Immature natural killer cell (primary cell): Measurements from ENCODE around the gene PXN. TPM values are rescaled to one million over a fixed set of nuclear protein-coding genes. Genes with fewer than 3 reads are reported as not detected.
"Not testable (repeated sequence)": the region's sequence is repeated elsewhere in the genome, so short reads cannot be mapped to it uniquely, and the experiment has no call there.

Experiments used
- DNase-seq, 3 donors: peaks; one replicate each; pipeline ENCODE4 v3.0.0; 2022; ENCODE audit warnings: mixed read lengths in 1 of 3
- H3K27ac Mint-ChIP-seq, 6 donors: one replicate each; pipeline ENCODE4 v1.8.0; 2020; ENCODE audit warnings: mixed read lengths in 6 of 6, mild to moderate bottlenecking in 5 of 6, inconsistent platforms in 4 of 6, moderate library complexity in 3 of 6
- H3K27me3 Mint-ChIP-seq, 3 donors: one replicate each; pipeline ENCODE4 v1.8.0; 2020 to 2021; ENCODE audit warnings: low read depth in 3 of 3, mild to moderate bottlenecking in 3 of 3, mixed read lengths in 3 of 3, moderate library complexity in 3 of 3, inconsistent platforms in 1 of 3
- H3K36me3 Mint-ChIP-seq, 3 donors: one replicate each; pipeline ENCODE4 v1.8.0; 2020; ENCODE audit warnings: mixed read lengths in 3 of 3, inconsistent platforms in 2 of 3, mild to moderate bottlenecking in 2 of 3
- H3K4me1 Mint-ChIP-seq, 2 donors: one replicate each; pipeline ENCODE4 v1.8.0; 2020; ENCODE audit warnings: inconsistent platforms in 2 of 2, mild to moderate bottlenecking in 2 of 2, mixed read lengths in 2 of 2, moderate library complexity in 1 of 2
- H3K4me3 Mint-ChIP-seq, 5 donors: one replicate each; pipeline ENCODE4 v1.8.0; 2020; ENCODE audit warnings: mild to moderate bottlenecking in 5 of 5, mixed read lengths in 5 of 5, inconsistent platforms in 3 of 5, moderate library complexity in 3 of 5
- H3K9me3 Mint-ChIP-seq, 6 donors: one replicate each; pipeline ENCODE4 v1.8.0; 2020; ENCODE audit warnings: mild to moderate bottlenecking in 6 of 6, mixed read lengths in 6 of 6, inconsistent platforms in 4 of 6, moderate library complexity in 3 of 6
- polyA plus RNA-seq, 3 donors: library from polyadenylated mRNA; unstranded; fragments of 300-500 nt; fragmentation: Illumina TruSeq; gene quantifications; one replicate each; pipeline ENCODE4 v1.2.3, GENCODE V29; 2021

PXN gene
- polyA plus RNA-seq, 3 donors from 2014 or later: 132 to 310 (median 240) TPM

DNA sequence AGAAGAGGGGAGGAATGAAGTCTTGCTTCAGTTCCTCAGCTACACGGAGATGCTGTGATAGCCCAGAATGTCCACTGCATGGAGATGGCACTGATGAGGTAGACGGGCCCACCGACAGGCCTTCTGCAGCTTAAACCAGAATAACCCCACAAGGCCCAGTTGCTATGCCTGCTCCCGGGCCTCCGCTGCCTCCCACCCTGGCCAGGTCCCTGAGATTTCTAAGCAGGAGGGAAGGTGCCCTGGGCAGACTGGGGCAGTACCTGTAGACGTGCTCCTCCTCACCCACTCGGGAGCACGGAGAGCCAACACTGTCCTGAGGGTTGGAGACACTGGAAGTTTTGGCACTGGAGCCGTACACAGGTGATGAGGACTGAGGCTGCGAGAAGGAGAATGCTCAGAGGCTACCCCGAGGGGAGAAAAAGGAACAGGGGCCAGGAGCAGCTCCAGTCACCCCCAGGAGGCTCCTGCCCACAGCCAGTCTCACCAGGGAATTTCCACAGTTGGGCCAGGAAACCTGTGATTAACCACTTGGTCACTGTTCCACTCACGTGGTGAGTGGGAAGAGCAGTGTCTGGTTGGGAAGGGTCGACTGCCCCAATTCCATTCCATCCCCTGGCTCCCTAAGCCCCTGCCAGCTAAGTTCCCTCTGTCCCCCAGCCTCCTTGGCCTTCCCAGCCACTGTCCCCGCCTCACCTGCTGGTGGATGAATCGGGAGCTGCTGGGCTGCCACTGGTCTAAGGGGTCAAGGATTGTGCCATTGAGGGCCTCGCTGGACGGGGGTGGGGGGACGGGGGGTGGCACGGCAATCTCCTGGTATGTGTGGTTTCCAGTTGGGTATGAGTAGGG is 41.8 kb downstream of the PXN start:
- Mint-ChIP-seq H3K27me3 (peaks cover 4 to 17% (median 11%) of the 10 kb centered on the region in 3 donors), H3K9me3 (no peaks in the 10 kb centered on the region), H3K27ac (peak overlapping the region in 4 of 6 donors; percentile 50 to 85 (median 74)), H3K4me1 (peaks cover 52 to 58% of the 10 kb centered on the region in 2 donors), H3K4me3 (peak overlapping the region in 2 of 5 donors; percentile 16 to 18), H3K36me3 (peaks cover 0 to 25% (median 0%) of the 10 kb centered on the region in 3 donors)
- no peak for DNase-seq

GRCh38 chr12:120222288-120222832 is 43.2 kb downstream of the PXN start:
- Mint-ChIP-seq H3K36me3 (peaks cover 0 to 22% (median 0%) of the 10 kb centered on the region in 3 donors), H3K4me3 (no peak overlapping the region), H3K27me3 (peaks cover 2 to 17% (median 6%) of the 10 kb centered on the region in 3 donors), H3K9me3 (no peaks in the 10 kb centered on the region), H3K27ac (peak overlapping the region in 1 of 6 donors; percentile 67), H3K4me1 (peaks cover 38 to 45% of the 10 kb centered on the region in 2 donors)
- DNase-seq: no peak

GRCh38 chr12:120221576-120221900 is 44.0 kb downstream of the PXN start:
- Mint-ChIP-seq H3K4me1 (peaks cover 31 to 37% of the 10 kb centered on the region in 2 donors), H3K4me3 (no peak overlapping the region), H3K27ac (no peak overlapping the region), H3K27me3 (peaks cover 2 to 17% (median 6%) of the 10 kb centered on the region in 3 donors), H3K9me3 (no peaks in the 10 kb centered on the region), H3K36me3 (peaks cover 0 to 22% (median 0%) of the 10 kb centered on the region in 3 donors)
- DNase-seq: no peak

GRCh38 chr12:120220838-120221575 is 44.5 kb downstream of the PXN start:
- no peak overlapping the region for H3K4me3 Mint-ChIP-seq

DNA sequence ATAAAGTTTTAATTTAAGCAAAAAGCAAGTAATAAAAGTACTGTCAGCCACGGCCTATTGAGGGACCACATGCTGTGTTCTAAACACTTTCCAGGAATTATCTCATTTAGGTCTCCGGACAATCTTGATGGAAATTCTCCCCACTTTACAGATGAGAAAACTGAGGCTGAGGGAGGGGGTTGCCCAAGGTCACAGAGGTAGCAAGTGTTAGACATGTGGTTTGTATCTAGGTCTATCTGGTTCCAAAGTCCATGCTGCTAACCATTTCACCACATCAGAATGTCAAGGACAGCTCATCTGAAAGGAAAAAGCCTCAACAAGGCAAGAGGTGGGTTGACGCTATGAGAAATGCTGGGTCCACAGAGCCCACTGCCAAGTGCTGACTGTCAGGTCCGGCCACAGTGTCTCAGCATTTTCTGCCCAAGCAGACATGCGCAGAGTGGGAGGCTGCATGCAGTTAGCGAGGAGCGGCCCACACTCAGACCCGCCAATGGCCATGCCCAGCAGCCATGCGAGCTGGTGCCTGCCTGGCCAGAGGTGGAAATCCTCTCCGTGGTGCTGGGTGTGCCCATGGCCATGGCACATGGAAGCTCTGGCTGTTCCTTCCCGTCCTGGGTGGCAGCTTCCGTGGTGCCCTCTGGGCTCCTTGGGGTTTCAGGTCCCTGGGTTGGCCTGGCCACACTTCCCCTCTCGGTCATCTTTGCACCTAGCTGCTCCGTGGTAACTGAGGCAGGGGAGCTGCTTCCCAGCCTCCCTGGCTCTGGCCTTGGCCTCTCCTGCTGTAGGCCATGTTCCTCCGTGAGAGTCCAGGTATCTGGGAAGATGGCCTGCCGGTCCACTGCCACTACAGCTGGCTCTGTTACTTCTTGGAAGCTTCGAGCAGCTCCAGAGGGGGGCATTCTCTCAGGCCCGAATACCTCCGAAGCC is 46.6 kb downstream of the PXN start:
- no peak for DNase-seq
- peak overlapping the region in 2 of 6 donors; percentile 10 to 48 for H3K27ac Mint-ChIP-seq
- no peaks in the 10 kb centered on the region for H3K9me3 Mint-ChIP-seq
- H3K36me3 Mint-ChIP-seq: peaks cover 0 to 29% (median 4%) of the 10 kb centered on the region in 3 donors
- H3K27me3 Mint-ChIP-seq: peaks cover 4 to 15% (median 7%) of the 10 kb centered on the region in 3 donors
- H3K4me3 Mint-ChIP-seq: no peak overlapping the region
- peaks cover 6 to 12% of the 10 kb centered on the region in 2 donors for H3K4me1 Mint-ChIP-seq

More at GRCh38 chr12:120220838-120221575, 44.5 kb downstream of the PXN start:
- peaks cover 26 to 32% of the 10 kb centered on the region in 2 donors for H3K4me1 Mint-ChIP-seq
- no peak for DNase-seq
- peak overlapping the region in 2 of 6 donors; percentile 20 to 51 for H3K27ac Mint-ChIP-seq
- H3K36me3 Mint-ChIP-seq: peaks cover 0 to 24% (median 0%) of the 10 kb centered on the region in 3 donors
- H3K27me3 Mint-ChIP-seq: peaks cover 4 to 17% (median 7%) of the 10 kb centered on the region in 3 donors
- no peaks in the 10 kb centered on the region for H3K9me3 Mint-ChIP-seq

- H3K27ac Mint-ChIP-seq: no peak overlapping the region
- DNase-seq: no peak
- H3K36me3 Mint-ChIP-seq: peaks cover 0 to 27% (median 4%) of the 10 kb centered on the region in 3 donors
- H3K4me1 Mint-ChIP-seq: peaks cover 0 to 3% of the 10 kb centered on the region in 2 donors
- peaks cover 3 to 12% (median 9%) of the 10 kb centered on the region in 3 donors for H3K27me3 Mint-ChIP-seq
- no peaks in the 10 kb centered on the region for H3K9me3 Mint-ChIP-seq
- H3K4me3 Mint-ChIP-seq: no peak overlapping the region
These were observed 48.6 kb downstream of the PXN start for GRCh38 chr12:120216742-120217605.

DNA sequence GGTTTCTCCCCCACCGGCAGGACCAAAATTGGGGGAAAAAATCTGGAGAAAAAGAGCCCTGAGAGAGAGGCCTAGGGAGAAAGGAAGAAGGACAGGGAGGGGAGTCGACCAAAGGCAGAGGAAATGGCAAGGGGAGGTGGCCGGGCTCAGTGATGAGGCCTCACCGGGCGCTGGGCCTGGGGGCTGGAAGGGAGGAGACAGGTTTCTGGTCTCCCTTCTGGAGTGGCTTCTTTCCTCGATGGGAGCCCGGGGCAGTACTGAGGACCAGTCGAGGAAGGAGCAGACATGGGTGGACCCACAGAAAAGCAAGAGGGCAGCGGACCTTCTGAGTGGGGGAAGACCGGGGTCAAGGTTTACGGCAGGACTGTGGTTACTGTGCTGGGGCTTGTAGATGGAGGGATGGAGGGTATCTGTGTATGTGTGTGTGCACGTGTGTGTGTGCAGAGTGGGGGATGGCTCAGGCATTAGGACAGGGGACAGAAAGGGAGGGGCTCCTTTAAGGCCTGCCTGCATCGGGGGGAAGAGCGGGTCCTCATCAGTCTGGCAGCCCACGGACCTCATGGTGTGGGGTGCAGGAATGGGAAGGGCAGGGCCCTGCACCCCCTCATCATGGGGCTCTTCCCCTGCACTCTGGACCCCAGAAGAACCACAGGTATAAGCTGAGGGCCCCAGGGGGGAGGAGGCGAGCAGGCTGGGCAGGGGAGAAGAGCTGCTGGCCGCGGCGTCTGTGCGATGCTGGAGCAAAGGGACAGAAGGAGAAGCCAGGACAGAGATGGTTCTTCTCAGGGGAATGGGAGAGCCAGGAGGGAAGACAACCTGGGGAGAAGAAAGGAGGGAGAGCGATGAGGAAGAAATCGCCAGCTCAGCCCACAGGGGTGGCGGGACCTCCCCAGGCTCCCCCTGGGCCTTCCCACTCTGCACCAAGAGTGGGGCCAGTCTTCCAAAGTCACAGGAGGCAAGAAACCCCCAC is 49.5 kb downstream of the PXN start:
- H3K4me3 Mint-ChIP-seq: no peak overlapping the region
- no peak for DNase-seq
- peaks cover 0 to 36% (median 4%) of the 10 kb centered on the region in 3 donors for H3K36me3 Mint-ChIP-seq
- H3K9me3 Mint-ChIP-seq: no peaks in the 10 kb centered on the region
- H3K27ac Mint-ChIP-seq: peak overlapping the region in 4 of 6 donors; percentile 24 to 55 (median 42)
- peaks cover 0 to 3% of the 10 kb centered on the region in 2 donors for H3K4me1 Mint-ChIP-seq
- H3K27me3 Mint-ChIP-seq: peaks cover 5 to 12% (median 9%) of the 10 kb centered on the region in 3 donors

DNA sequence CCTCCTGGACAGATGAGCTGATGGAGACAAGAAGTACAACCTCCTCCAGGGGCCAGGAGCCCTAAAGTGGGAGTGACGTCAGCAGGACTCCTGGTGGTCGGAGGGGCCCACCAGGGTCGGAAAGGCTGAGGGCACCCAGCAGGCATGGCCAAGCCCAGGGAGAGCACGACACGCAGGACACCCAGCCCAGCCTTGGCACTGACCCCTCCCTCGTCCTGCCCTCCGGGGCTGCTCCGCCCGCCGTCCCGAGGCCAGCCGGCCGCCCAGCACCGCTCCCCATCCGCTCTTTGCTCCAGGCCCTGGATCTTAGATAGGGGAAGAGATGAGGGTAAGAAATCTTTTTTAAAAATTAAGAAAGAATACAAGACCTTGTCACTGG is 50.2 kb downstream of the PXN start:
- H3K27me3 Mint-ChIP-seq: peaks cover 5 to 12% (median 9%) of the 10 kb centered on the region in 3 donors
- H3K4me1 Mint-ChIP-seq: no peaks in the 10 kb centered on the region
- H3K4me3 Mint-ChIP-seq: no peak overlapping the region
- peaks cover 0 to 33% (median 4%) of the 10 kb centered on the region in 3 donors for H3K36me3 Mint-ChIP-seq
- no peak for DNase-seq
- no peaks in the 10 kb centered on the region for H3K9me3 Mint-ChIP-seq
- H3K27ac Mint-ChIP-seq: peak overlapping the region in 2 of 6 donors; percentile 28 to 39

DNA sequence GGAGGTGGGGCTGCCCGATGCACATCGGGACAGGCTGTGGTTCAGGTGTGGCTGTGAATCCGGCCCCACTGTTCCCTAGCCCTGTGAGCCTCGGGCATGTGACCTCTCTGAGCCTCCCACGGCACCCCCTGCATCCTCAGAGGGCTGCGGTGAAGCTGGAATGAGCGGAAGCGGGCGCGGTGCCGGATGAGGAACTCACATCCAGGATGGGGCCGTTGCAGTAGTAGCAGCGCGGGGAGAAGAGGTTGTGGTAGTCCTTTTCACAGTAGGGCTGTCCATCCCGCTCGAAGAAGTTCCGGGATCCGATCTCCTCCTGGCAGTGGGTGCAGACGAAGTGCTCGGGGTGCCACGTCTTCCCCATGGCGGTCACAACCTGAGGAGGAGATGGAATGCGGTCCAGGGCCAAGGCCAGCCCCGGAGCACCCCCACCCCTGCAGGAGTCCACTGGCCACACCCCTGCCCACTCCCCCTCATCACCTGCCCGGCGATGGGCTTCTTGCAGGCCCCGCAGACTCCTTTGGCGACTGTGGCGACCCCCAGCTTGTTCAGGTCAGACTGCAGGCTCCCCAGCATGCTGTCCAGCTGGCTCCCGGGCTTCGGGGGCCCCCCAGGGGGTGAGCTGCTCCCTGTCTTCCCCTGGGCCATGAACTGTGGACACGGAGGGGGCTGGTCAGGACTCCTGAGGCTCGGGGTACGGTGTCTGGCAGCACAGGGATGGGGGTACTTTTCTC is 50.7 kb downstream of the PXN start:
- no peak overlapping the region for H3K4me3 Mint-ChIP-seq
- H3K27ac Mint-ChIP-seq: peak overlapping the region in 1 of 6 donors; percentile 32
- peaks cover 5 to 10% (median 8%) of the 10 kb centered on the region in 3 donors for H3K27me3 Mint-ChIP-seq
- H3K4me1 Mint-ChIP-seq: no peaks in the 10 kb centered on the region
- DNase-seq: no peak
- H3K36me3 Mint-ChIP-seq: peaks cover 0 to 31% (median 4%) of the 10 kb centered on the region in 3 donors
- no peaks in the 10 kb centered on the region for H3K9me3 Mint-ChIP-seq

DNA sequence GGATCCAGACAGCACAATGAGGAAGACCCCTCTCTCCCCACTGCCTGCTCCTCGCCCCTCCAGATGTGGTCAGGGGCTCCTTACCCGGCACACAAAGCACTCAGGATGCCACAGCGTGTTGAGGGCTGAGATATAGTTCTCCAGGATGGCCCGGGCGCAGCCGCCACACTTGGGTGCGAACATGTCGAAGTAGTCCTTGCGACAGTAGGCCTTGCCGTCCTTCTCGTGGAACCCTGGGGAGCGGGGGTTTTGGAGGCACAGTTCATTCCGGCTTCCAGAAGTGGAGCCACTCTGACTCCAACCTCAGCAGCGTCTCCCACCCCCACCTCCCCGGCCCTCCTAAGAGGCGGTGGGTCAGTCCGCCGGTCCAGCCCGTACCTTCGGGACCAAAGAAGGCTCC is 51.8 kb downstream of the PXN start:
- H3K4me1 Mint-ChIP-seq: no peaks in the 10 kb centered on the region
- H3K27me3 Mint-ChIP-seq: peaks cover 5 to 10% (median 9%) of the 10 kb centered on the region in 3 donors
- DNase-seq: no peak
- H3K9me3 Mint-ChIP-seq: no peaks in the 10 kb centered on the region
- no peak overlapping the region for H3K27ac Mint-ChIP-seq
- H3K4me3 Mint-ChIP-seq: no peak overlapping the region
- peaks cover 0 to 29% (median 4%) of the 10 kb centered on the region in 3 donors for H3K36me3 Mint-ChIP-seq

DNA sequence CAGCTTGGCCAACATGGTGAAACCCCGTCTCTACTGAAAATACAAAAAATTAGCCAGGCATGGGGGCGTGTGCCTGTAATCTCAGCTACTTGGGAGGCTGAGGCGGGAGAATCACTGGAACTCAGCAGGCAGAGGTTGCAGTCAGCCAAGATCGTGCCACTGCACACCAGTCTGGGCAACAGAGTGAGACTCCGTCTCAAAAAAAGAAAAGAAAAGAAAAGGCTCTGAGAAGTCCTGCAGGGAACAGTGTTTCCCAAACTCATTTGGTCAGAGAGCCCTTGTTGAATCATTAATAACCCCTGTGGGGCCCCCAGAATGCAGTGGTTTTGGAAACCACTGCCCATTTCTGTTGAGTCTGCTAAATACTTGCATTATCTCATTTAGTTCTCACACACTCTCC is 52.3 kb downstream of the PXN start:
- Mint-ChIP-seq H3K36me3 (peaks cover 0 to 29% (median 4%) of the 10 kb centered on the region in 3 donors), H3K27me3 (peaks cover 5 to 10% (median 9%) of the 10 kb centered on the region in 3 donors)
- not testable (repeated sequence) for DNase-seq, H3K4me1 Mint-ChIP-seq, H3K4me3 Mint-ChIP-seq, H3K27ac Mint-ChIP-seq, H3K9me3 Mint-ChIP-seq
